Ammon's horn (tissue), 1 donor: ENCODE data around the gene PCNX4.

Experiments
- DNase-seq: peaks from one replicate; pipeline ENCODE4 v3.0.0-alpha.2; 2016; ENCODE audit warnings: low spot score

PCNX4 gene

DNA sequence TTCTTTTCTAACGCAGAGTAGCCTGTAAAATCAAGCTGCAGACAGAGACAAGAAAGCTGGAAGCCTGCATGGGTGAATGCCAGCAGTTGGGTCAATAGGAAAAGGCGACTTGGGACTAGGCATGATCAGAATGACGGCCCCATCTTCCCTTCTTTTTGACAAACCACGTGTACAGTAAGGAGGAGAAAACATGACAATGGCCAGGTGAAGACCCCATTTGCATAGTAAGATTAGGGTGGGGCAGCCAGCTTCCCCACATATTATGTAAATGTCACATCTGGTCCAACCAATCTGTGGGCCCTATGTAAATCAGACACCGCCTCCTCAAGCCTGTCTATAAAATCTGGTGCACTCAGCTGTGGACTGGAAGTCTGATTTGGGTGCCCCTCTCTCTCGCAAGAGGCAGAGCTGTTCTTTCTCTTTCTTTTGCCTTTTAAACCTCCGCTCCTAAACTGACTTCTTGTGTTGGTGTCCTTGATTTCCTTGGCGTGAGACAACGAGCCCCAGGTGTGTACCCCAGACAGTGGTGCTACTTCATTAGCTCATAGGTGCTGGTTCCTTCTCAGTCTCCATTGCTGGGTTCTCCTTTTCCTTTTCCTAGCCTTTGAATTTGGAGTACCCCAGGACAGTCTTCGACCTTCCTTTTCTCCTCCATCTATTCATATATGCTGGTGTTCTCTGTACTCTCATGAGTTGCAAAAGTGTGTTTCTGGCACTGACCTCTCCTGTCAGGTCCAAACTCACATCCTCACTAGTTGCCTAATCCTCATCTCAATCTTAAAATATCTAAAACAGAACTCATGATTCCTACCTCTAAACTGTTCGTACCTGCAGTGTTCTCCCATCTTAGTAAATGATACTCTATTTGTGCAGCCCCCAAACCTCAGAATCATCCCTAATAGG is 82.9 kb downstream of the PCNX4 start:
- DNase-seq: no peak

DNA sequence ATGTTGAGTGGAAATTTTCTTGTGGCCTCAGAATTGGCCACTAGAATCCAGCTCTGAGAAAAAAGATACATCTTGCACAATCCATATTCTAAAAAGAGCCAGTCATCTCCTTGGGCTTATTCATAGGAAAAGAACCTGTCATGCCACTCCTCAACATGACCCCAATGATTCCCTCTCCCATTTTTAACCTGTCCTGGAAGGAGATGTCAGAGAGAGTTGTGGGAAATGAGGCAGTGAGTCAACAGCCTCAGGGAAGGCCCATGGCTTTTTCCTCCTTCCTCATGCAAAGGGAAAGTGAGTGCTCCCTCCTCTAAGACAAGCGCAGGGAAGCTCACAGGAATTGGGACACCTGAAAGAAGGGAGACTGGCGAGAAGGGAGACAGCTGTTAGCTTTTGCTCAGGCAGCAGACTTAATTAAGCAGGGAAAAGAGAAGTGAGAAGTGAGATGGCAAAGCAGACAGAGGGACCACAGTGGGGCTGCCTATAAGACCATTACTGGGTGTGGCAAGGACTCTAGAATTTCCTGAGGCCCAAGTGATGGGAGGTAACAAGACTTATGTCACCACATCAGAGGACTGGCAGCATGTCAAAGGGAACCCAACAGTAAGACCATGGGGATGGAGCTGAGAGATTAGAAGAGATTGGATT is 83.7 kb downstream of the PCNX4 start:
- no peak for DNase-seq

DNA sequence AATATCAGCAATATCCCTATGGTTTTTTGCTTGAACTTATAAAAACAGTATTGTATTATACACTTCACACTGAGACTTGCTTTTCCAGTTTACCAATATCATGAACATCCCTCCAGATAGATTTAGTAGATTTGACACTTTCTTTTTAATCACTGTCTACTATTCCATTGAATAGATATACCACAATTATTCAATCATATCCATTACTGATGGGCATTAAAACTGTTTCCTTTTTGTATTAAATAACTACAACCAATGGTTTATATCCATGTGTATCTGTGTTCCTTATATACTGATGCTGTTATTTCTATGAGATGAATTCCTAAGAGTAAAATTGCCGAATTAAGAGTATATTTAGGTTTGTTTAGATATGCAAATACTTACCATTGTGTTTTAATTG is 86.4 kb downstream of the PCNX4 start:
- no peak for DNase-seq

DNA sequence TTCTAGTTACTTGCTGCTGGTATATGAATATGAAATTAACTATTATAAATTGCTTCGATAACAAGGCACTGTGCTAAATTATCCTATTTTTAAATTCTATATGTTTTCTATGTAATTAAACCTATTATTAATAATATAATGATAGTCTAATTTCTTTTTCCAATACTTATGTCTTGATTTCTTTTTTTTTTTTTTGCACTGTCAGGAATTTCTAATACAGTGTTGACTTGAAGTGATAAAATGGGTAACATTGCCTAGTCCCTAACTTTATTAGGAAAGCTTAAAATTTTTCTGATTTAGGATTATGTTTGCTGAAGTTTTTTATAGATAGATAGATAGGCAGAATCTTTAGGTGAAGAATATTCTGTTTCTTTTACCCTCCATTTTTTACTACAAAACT is 87.1 kb downstream of the PCNX4 start:
- DNase-seq: no peak

DNA sequence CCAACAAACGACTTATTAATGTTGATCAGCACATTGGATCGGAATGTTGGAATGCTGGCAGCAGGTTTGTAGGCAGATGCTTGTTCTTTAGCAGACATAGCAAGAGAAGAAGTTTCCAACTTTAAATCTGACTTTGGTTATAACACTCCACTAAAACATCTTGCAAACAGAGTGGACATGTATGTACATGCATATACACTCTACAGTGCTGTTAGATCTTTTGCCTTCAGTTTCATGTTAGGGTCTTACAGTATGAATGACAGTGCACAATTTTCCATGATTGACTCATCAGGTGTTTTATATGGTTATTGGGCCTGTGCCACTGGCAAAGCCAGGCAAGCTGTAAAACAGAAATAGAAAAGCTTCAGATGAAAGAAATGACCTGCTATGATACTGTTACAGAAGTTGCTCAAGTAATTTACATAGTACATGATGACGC is 87.7 kb downstream of the PCNX4 start:
- no peak for DNase-seq

DNA sequence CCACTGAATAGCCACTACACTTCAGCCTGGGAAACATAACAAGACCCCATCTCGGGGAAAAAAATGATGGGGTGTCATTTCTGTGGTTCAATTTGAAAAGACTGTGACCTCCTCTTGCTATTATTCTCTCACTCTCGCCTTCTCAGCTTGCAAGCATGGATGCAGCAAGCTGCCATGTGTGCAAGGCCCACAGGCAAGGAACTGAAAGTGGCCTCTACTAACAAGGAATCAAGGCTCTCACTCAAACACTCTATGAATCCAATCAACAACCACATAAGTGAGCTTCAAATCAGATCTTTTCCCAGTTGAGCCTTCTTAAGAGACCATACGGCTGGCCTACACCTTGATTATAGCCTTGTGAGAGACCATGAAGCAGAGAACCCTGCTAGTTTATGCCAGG is 91.4 kb downstream of the PCNX4 start:
- no peak for DNase-seq

DNA sequence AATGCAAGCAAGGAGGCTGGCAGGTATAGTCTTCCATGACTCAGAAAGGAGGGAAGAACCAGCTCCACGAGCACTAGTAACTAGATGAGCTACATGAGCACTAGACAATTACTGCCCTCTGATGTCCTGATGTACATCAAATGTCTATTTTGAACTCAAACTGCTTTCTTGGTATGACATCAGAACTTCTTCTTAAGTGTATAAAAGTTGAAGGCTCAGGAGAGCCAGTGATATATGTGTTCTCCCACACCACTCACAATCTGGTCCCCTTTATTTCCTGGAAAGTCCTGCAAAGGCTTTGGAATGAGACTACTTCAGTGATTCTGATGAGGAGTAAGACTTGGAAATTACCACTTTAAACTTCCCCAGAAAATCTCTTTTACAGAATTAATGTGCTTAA is 92.0 kb downstream of the PCNX4 start:
- no peak for DNase-seq

DNA sequence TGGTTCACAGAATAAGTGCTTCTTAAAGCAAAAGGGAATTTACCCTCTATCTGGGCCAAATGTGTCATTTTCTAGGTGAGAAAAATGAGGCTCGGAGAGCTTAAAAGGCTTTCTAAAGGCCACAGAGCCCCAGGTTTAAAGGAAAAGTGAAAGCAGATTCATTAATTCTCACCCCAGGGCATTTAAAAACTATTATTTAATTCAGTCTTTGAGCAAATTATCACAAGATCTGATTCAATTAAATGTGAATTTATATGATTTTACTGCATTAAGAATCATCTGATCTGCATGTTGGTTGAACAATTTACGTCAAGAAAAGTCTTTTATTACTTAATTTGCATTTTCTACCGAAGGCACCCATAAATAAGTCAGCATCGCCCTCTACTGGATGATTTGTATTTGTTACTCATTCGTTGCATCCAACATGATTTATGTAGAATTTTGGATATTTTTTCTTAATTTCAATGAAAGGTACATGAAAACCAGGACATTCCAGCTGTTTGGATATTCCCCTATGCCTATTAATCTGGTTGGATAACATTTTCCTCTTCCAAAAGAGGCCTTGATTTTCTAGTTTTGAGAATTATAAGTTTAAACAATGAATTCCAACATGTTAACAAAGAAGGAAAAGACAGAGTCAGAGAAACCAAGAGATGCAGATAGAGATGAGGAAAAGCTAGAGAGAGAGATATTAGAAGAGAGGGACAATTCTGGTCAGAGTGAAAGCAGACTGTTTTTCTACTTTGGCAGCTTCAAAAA is 92.6 kb downstream of the PCNX4 start:
- DNase-seq: peak; percentile 80

DNA sequence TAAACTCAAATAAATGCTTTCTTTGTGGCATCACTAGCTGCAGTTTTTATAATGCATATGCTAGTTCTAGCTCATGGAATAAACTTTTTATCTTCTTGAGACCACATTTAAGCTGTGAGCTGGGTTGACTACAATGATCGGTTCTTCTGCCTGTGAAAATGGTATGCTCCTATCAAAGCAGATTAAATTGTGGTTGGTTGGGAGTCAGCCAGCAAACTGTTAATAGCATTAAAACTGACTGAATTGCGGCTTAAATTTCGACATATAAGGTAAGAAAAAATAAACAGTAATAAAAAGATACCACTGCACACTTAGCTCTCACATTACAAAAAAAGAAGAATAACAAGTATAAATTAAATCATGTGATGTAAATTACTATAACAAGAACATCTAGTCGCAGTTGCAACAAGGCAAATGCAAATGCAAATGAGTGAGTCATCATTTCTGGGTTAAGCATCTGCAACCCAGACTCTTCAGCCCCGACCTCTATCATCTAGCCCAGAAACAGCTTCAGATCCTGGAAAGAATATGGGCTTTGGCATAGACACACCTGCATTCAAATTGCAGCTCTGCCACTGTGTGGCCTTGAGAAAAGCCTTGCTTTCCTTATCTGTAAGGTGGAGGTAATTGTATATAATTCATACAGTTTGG is 93.3 kb downstream of the PCNX4 start:
- no peak for DNase-seq

DNA sequence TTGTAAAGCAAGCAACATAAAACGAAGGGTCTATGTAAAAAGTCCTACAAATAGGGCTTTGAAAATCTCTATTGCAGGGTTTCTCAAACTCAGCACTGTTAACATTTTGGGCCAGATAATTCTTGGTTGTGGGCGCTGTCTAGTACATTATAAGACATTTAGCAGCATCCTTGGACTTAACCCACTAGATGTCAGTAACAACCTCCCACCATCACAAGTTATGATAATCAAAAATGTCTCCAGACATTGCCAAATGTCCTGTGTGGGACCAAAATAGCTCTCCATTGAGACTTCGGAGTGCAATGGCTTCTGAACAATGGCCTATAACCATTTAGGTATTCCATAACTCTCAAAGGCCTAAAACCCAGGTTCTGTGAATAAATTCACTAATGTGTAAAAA is 96.4 kb downstream of the PCNX4 start:
- DNase-seq: no peak

DNA sequence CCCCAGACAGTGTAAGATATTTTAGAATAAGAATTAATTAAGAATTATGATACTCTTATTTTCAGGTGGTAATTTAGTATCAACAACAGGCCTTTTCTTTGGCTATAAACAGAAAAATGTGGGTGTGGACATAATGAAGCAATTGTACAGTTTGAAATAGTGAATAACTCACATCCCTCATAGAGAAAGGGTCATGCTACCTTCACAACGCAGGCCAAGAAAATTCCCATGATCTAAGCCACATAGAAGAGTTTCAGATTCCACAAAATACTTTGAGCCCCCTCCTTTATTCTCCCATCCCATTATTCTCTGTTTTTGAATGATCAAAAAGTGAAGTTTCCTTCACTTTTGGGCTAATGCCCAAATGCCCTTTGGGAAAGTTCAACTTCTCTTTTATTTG is 97.0 kb downstream of the PCNX4 start:
- DNase-seq: no peak

DNA sequence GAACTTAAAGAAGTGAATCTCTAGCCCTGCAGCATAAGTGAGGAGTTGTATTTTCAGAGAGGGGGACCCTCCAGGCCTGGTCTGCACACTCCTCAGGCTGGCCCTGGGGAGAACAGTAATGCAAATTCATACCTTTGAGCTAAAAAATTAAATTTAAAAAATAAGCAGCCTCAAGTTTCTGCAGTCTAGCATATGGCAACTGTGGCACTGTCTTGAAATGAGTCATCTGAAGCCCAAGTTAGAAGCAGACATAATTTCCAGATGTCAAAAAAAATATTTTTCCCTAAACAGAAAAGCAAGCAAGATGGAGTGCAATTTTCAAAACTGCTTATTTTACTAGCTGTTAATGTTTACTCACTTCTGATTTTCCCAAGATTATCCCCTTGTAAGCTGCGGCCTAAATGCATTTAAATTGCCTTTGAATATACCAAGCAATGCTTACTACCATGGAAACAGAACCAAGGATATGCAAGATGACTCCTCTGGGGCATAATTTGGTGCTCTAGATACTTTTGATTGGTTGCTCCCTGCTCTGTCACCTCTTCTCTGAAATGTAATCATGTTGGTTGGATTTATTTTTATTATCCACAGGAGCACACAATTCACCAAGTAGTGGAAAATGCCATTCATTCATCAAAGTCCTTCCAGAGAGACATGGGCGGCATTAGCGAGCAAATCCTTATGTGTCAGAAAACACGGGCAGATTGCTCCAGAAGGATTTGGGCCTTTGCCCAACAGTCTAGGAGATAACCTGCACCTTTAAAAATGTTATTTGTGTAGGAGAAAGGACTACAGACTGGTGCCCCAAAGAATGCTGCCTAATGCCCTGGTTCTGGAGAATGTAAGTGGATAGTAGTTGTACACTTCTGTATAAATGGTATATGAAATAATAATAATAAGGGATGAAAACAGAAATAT is 98.5 kb downstream of the PCNX4 start:
- DNase-seq: no peak

DNA sequence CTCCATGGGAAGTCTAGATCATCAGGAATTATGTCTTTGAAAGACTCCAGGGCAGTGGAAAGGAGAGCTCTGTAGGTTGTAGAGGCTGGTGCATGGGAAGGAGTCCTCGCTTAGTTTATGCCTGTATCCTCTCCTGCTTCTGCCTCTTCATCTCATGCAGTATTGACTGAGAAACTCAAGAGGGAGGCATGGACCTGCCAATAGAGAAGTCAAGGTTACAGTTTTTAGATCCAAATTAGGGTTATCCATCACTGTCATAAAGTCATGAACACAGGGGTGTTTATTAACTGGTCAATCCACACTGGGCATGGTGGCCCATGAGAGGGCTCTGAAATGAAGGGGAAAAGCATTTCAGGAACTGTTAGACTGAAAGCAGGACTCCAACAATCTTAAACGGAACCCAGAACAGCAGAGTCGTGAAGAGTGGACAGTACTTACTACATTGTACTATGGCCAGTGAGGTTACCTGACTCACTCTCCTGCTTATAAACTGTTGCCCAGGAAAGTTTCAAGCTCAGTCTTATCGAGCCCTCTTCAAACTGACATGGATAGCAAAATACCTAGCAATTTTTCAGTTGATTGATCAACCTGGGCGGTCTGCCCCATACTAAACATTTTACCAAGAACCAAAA is 103.6 kb downstream of the PCNX4 start:
- DNase-seq: no peak

DNA sequence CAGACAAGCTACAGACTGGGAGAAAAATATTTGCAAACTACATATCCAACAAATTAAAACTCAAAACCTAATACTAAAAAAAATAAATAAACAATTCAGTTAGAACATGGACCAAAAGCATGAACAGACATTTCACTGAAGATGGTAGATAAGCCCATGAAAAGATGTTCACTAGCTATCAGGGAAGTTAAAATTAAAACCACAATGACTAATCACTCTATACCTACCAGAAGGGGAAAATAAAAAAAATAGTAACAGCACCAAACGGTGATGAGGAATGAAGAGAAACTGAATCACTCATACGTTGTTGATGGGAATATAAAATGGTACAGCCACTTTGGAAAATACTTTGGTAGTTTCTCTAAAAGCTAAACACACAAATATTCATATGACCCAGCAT is 104.6 kb downstream of the PCNX4 start:
- DNase-seq: no peak

DNA sequence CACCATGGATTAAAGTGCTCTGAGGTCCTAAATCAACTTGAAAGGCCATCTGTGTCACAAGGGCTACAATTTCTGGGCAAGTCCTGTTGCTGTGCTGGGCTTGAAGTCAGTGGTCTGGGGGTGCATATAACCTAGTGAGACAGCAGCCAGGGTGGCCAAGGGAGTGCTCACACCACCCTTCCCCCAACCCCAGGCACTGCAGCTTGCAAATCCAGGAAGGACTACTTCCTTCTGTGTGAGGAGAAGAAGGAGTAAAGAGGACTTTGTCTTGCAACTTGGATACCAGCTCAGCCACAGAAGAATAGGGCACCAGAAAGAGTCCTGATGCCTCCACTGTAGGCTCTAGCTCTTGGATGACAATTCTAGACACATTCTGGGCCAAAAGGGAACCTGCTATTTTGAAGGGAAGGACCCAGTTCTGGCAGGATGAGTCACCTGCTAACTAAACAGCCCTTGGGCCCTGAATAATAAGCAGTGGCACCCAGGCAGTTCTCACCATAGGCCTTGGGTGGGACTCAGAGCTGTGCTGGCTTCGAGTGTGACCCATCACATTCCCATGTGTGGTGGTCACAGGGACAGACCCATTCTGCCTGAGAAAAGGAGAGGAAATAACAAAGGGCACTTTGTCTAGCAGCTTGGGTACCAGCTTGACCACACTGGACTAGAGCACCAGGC is 106.0 kb downstream of the PCNX4 start:
- DNase-seq: no peak

DNA sequence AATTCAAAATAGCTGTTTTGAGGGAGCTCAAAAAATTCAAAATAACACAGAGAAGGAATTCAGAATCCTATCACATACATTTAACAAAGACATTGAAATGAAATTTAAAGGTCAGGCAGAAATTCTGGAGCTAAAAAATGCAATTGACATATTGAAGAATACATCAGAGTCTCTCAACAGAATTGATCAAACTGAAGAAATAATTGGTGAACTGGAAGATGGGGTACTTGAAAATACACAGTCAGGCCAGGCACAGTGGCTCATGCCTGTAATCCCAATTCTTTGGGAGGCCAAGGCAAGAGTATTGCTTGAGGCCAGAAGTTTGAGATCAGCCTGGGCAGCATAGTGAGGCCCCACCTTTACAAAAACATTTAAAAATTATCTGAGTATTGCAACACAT is 107.6 kb downstream of the PCNX4 start:
- DNase-seq: no peak

DNA sequence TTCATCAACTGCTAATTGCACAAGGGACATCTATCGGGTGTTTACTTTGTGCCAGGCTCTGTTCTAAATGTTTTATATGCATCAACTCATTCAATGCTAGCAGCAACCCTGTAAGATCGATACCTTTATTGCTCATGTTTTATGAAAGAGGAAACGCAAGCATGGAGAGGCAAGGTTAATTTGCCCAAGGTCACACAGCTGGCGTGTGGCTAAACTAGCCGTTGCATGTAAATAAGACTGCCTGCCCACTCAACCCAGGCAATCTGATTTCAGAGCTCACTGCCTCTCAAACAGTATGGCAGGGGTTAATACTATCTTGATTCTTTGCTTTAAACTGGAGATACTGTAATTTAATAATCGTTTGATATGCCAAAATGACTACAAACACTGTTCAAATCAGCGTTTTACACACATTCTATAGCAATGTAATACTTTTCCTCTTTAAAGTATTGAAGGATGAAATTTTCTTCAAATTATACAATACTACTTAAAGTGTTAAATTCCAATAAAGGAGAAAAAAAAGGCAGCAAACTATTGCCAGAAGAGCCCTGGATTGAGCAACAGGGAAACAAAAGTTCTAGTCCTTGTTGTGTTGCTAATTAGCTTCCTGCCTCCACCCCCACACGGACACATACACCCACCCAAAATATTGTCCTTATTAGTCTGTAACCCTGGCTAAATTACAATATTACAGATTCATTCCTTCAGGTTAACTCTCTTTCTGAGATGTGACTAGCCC is 112.5 kb downstream of the PCNX4 start:
- no peak for DNase-seq

DNA sequence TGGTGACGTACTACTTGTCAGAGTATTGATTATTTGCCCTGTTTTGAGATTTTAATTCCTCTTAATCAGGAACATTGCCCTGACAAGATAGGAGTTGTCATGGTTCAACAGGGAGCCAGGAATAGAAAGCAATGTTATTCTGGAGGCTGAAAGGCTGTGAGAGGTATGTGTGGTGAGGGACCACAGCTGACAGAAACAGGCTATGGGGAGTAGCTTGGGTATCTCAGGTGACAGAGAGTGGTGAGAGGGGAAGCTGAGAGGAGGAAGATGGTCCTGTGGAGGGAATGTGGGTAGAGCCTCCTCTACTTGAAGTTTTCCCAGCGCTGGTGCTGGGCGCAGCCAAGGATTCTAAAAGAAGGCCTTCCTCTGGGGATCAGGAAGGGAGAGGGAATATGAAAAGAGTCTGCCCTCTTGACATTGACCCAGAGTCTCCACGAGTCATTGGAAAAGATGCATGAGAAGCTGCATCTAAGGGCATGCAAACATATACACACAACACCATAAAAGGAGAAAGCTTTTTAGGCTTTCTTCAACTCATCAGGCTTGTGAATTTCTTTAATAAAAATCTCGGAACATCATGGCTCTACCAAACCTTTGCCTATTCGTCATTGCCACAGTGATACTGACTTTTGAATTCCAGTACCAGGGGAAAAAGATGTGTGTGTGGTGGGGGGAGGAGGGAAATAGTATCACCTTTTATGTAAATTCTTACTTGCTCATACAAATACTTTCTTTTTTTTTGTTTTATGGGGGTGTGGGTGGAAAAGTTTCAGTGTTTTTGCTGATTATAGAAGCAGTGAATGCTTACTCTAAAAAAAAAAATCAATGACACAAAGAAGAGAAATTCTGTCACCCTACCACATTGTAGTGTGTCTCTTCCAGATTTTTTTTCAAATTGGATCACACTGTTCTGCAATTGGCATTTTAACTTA is 113.4 kb downstream of the PCNX4 start:
- DNase-seq: no peak
